ENCODE measurements around the gene OSBPL2.

GRCh38 chr20:62245911-62246280 is 7.6 kb downstream of the OSBPL2 start:
- TF ChIP-seq, protein P1, sequence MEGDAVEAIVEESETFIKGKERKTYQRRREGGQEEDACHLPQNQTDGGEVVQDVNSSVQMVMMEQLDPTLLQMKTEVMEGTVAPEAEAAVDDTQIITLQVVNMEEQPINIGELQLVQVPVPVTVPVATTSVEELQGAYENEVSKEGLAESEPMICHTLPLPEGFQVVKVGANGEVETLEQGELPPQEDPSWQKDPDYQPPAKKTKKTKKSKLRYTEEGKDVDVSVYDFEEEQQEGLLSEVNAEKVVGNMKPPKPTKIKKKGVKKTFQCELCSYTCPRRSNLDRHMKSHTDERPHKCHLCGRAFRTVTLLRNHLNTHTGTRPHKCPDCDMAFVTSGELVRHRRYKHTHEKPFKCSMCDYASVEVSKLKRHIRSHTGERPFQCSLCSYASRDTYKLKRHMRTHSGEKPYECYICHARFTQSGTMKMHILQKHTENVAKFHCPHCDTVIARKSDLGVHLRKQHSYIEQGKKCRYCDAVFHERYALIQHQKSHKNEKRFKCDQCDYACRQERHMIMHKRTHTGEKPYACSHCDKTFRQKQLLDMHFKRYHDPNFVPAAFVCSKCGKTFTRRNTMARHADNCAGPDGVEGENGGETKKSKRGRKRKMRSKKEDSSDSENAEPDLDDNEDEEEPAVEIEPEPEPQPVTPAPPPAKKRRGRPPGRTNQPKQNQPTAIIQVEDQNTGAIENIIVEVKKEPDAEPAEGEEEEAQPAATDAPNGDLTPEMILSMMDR (IDR thresholded peaks at IDR 0.05; ENCODE audit: low read depth, low read length, missing input control) = no peak
- TF ChIP-seq JUND (IDR thresholded peaks at IDR 0.05) (no peak), ZBTB33 (IDR thresholded peaks at IDR 0.05) (no peak), FOXA1 (IDR thresholded peaks at IDR 0.05) (no peak), TAF1 (conservative IDR thresholded peaks at IDR 0.05) (no peak), FOXA2 (IDR thresholded peaks at IDR 0.05) (no peak), YY1 (IDR thresholded peaks at IDR 0.05) (no peak), HNF4A (conservative IDR thresholded peaks at IDR 0.05) (no peak), MAX (IDR thresholded peaks at IDR 0.05) (no peak)
- TF ChIP-seq, protein P2, sequence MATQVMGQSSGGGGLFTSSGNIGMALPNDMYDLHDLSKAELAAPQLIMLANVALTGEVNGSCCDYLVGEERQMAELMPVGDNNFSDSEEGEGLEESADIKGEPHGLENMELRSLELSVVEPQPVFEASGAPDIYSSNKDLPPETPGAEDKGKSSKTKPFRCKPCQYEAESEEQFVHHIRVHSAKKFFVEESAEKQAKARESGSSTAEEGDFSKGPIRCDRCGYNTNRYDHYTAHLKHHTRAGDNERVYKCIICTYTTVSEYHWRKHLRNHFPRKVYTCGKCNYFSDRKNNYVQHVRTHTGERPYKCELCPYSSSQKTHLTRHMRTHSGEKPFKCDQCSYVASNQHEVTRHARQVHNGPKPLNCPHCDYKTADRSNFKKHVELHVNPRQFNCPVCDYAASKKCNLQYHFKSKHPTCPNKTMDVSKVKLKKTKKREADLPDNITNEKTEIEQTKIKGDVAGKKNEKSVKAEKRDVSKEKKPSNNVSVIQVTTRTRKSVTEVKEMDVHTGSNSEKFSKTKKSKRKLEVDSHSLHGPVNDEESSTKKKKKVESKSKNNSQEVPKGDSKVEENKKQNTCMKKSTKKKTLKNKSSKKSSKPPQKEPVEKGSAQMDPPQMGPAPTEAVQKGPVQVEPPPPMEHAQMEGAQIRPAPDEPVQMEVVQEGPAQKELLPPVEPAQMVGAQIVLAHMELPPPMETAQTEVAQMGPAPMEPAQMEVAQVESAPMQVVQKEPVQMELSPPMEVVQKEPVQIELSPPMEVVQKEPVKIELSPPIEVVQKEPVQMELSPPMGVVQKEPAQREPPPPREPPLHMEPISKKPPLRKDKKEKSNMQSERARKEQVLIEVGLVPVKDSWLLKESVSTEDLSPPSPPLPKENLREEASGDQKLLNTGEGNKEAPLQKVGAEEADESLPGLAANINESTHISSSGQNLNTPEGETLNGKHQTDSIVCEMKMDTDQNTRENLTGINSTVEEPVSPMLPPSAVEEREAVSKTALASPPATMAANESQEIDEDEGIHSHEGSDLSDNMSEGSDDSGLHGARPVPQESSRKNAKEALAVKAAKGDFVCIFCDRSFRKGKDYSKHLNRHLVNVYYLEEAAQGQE (IDR thresholded peaks at IDR 0.05) = no peak
- TF ChIP-seq, protein P3, sequence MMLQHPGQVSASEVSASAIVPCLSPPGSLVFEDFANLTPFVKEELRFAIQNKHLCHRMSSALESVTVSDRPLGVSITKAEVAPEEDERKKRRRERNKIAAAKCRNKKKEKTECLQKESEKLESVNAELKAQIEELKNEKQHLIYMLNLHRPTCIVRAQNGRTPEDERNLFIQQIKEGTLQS (IDR thresholded peaks at IDR 0.05) = no peak

Data from liver (tissue), 3 donors.